Measurements from ENCODE around the gene SEL1L3.

SEL1L3 gene

GRCh38 chr4:25727711-25728493 lies 134.9 kb downstream of the SEL1L3 start:
- DNase-seq: no peak

- DNase-seq: no peak
Measured at GRCh38 chr4:25725870-25726269, 136.9 kb downstream of the SEL1L3 start.

GRCh38 chr4:25723409-25723808 lies 139.4 kb downstream of the SEL1L3 start:
- DNase-seq: no peak

GRCh38 chr4:25722964-25723363 lies 139.8 kb downstream of the SEL1L3 start:
- no peak for DNase-seq

- no peak for DNase-seq
Measured at GRCh38 chr4:25713812-25714211, 149.0 kb downstream of the SEL1L3 start.

GRCh38 chr4:25712611-25713010 lies 150.2 kb downstream of the SEL1L3 start:
- DNase-seq: no peak

- DNase-seq: no peak
Measured at GRCh38 chr4:25710637-25711036, 152.2 kb downstream of the SEL1L3 start.

- no peak for DNase-seq
Measured at GRCh38 chr4:25704516-25704915, 158.3 kb downstream of the SEL1L3 start.

GRCh38 chr4:25703731-25704388 lies 158.9 kb downstream of the SEL1L3 start:
- no peak for DNase-seq

GRCh38 chr4:25702848-25703247 lies 159.9 kb downstream of the SEL1L3 start:
- no peak for DNase-seq

GRCh38 chr4:25700661-25701060 lies 162.1 kb downstream of the SEL1L3 start:
- no peak for DNase-seq

- DNase-seq: no peak
Measured at GRCh38 chr4:25697516-25697915, 165.3 kb downstream of the SEL1L3 start.

All from activated T-cell treated with anti-CD3 and anti-CD28 coated beads, Interleukin-2, amount 50 U/mL, for 48 hours (primary cell).